NCI-H748 (cell line): ENCODE results near the gene FBXL7.

Source experiments
- DNase-seq: peaks from one replicate; lab custom pipeline; 2025; ENCODE audit not compliant: unreplicated experiment; lab: John Stamatoyannopoulos, UW

The FBXL7 gene

DNA sequence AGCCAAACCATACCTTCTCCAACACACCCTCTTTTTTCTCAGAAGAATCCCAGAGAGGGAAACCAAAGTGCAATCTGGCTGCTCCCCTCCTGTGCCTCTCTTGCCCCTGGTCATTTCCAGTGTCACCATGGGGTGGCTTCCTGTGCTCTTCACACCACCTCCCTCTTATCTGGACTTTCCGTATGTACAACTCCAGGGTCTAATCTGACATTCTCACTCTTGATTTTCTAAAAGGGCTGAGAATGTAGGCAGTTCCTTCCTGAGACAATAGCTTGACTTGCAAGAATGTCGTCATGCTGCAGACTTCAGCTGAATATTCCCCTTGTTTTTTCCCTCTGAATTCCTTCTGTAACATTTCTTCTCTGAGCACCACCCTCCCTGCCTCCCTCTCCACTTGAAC, 110.2 kb downstream of the FBXL7 start:
- DNase-seq = no peak

DNA sequence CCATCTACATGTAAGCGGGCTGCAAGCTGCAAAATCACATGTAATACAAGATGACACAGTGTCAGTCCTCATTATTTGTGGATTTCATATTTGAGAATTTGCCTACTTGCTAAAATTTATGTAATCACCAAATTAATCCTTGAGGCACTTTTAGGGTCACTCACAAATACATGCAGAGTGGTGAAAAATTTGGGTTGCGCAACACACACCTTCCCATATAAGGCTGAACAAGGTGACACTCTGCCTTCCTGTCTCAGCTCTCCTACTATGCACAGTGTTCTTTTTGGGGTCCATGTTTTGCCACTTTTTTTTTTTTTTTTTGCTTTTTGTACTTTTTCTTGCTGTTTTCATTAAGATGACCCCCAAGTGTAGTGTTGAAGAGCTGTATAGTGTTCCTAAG, 111.0 kb downstream of the FBXL7 start:
- DNase-seq = no peak

DNA sequence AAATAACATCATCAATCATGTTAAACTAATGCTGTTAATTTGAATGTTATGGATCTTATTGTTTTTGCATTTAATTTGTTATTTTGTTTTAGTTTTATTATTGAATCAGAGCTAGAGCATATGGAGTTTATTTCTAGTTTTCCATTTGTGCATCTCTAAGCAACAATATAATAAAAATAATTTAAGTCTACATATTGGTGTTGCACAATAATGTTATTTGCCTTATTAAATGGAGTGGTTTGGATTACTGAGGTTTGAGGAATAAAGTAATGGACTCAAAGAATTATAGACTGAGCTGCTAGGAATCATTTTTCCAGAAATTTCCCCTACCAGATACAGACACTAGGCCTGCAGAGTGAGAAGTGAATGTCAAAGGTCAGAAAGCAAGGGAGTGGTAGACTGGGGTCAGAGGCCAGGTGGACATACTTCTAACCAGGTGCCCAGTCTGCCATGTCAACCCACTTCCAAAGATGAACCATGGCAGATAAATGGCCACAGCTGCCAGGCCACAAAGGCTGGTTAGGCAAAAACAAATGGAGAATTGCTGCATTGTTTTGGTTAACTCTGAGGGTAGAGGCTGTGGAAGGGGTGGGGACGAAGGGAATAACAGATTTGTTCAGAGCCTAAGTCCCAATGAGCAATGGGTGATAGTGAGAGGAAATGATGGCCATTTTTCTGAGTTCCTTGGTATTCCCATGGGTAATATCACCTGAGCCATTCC, 113.1 kb downstream of the FBXL7 start:
- no peak for DNase-seq

DNA sequence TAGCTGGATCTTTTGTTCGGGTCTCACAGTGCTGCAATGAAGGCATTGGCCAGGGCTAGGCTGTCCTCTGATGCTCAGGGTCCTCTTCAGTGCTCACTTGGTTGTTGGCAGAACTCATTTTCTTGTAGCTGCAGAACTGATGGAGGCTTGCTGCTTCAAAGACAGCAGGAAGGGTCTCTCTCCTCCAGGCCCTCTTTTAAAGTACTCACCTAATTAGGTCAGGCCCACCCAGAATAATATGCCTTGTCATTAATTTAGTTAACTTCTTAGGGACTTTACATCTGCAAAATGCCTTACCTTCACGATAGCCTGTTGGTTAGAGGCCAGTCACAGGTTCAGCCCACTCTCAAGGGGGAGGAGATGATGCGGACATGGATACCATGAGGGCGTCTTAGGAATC, 114.7 kb downstream of the FBXL7 start:
- no peak for DNase-seq

DNA sequence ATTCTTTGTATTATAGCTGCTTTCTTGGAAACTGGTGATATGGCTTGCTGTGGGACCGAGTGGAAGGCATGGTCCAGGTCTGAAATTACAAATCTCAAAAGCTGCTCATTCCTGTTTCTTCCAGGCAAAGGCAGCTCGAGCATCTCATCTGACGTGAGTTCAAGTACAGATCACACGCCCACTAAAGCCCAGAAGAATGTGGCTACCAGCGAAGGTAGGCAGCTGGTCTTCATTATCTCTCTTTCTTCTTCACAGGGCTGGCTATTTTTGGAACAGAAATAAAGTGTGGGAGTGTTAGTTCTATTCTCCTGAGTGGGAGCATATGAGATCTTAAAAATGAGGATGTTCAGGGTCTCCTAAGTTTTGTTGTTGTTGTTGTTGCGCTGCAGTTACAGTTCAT, 115.9 kb downstream of the FBXL7 start:
- no peak for DNase-seq

DNA sequence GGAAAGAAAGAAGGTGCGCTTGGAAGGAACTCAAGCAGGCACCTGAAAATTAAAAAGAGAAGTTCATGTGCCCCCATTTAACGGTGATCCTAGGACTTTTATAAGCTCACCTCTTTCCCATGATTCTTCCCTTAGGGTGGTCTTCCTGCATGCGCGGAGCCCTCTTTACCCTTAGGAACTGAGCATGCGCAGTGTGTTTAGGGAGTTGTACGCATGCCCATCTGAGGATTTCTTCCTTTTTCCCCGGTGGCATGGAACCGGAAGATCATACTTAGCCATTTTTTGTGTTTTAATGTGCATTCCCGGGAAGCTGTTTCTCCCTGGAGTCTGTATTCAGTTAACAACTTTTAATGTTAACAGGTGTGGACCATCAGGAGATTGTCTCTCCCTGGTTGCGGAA, 119.0 kb downstream of the FBXL7 start:
- DNase-seq = no peak

DNA sequence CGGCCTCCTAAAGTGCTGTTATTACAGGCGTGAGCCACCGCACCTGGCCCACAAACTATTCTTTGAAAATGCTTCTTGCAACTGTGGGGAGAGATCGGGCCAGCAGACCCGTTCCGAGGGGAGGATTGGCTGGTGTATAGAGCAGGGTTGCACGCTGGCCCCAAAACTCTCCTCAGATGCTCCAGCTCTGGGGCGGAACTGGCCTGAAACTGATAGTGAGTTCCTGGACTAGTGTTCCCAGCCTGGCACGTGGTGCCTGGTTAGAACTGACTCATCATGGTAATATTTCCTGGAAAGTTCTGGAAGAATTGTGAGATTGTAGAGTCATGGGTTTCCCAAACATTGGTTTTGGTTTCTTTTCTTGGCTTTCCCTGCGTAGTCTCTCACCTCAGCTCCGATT, 120.5 kb downstream of the FBXL7 start:
- DNase-seq = no peak

DNA sequence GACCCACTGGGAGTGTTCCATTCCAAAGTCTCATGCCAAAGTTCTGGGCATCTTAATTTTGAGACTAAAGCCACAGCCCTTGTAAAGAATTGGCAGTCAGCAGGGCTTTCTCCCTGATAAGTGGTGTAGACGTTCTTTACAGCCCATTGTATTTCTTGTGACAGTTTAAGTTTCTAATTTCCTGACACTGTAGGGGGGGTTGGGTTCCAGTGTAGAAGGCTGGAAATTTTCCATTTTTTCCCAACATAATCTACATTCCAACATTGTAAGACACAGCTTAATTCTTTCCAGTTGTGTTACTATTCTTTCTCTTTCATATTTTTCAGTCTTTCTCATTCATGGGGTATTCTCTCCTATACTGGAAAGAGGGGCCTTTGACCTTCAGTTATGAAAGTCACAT, 121.1 kb downstream of the FBXL7 start:
- no peak for DNase-seq

DNA sequence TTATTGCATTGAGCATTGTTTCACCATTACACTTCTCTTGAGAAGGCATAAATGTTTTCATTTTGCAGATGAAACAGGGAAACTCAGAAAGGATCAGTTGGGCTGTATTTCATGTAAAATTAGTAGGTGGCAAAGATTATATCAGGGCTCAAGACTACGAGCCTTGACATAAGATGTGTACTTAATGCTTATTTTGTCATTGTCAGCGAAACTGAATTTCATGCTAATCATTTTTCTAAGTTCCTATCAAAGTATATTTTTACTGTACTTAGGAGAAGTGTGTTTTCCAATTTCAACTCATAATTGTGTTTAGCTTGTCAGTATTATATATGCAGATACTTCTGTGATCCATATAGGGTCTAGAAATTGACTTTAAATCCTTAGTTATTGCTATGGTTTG, 123.8 kb downstream of the FBXL7 start:
- DNase-seq = no peak

DNA sequence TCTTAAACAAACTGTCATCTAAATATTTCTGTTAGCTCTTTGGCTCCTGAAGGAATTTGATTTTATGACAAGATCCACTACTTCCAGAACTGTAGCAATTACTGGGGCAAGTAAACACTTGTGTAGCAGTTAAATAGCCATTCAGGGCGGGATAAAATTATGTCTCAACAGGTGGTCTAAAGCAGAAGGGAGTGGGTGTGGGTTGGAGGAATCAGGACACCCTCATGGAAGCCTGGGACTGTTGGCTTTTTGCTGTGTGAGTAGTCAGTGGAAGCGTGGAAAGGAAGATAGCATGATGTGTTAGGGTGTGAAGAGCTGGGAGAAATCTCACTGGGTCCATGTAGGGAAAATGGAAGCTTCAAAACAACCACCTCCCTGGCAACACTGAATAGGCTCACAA, 127.1 kb downstream of the FBXL7 start:
- DNase-seq = no peak

DNA sequence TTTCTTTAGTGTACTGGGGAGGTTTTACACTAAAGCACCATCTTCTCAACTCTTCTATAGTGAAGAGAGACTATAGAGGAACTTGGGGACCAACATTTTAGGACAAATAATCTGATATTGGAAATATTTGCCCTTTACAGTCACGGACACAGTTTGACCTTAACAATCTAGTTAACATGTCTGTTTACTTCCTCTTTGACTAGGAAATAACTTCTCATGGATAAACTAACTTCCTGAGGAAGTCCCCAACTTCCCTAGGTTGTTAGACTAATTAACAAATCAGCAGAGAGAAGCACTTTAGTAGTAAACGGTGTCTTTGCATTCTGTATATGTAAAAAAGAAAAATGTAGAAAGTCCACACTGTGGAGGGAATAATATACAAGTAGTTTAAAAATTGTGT, 127.7 kb downstream of the FBXL7 start:
- no peak for DNase-seq

DNA sequence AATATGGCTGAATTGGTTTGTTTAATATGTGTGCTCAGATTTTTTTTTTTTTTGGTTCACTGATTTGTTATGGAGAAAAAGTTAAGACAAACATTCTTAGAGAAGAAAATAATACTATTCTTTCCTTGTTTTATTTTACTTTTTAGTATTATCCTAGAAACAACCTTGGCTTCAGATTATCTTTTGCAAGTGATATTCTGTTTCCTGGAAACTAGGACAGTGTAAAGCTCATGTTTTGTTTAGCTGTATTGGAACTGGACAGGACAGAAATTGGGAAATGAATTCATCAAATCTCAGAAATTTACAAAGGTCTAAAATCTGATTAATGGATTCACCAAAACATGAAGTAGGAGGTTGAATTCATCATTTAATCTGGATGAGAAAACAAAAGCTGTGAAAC, 130.5 kb downstream of the FBXL7 start:
- no peak for DNase-seq

DNA sequence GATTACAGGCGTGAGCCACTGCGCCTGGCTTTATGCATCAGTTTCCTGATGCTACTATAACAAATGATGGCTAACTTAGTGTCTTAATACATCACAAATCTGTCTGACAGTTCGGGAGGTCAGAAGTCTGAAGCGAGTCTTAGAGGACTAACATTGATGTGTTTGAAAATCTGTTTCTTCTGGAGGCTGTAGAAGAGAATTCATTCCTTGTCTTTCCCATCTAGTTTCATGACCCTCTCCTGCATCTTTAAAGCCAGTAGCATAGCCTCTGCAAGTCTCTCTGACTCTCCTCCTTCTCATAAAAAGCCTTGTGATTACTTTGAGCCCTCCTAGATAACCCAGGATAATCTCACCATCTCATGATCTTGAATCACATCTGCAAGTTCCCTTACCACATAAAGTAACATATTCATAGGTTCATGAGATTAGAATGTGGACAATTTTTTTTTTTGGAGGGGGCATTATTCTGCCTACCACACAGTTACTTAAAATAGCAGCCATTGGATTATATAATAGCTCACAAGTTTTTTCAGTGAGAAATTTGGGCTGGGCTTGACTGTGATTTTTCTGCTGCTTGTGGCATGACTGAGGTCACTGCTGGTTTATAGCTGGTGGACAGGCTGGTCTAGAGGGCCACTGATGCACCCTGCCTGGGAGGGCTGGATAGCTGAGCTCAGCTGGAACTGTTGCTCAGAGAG, 134.8 kb downstream of the FBXL7 start:
- no peak for DNase-seq

DNA sequence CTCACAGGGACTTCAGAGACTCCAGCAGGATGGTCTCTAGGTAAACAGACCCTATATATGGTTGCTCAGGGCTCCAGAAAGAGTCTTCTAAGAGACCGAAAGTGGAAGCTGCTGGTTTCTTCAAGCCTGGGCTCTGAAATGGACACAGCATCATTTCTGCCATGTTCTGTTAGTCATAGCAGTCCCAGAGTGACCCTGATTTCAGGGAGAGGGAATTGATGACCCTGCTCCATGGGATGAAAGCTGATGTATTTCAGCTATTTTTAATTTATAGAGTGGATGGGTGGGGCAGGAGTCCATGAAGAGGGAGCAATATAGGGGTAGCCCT, 135.3 kb downstream of the FBXL7 start:
- no peak for DNase-seq

DNA sequence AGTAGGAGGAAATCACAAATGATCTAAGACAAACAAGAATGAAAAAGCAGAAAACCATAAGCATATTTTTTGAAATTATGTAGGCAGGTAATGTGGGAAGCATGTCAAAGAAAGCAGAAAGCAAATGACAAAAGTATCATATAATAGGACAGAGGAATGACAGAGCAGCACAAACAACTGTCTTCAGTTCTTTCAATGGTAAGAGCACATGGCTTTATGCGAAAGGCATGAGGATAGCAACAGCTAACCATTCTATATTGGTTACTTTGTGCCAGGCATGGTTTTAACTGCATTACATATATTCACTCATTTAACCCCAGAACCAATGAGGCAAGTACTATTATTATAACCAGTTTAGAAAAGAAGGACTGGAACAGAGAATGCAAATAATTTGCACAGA, 137.4 kb downstream of the FBXL7 start:
- no peak for DNase-seq

DNA sequence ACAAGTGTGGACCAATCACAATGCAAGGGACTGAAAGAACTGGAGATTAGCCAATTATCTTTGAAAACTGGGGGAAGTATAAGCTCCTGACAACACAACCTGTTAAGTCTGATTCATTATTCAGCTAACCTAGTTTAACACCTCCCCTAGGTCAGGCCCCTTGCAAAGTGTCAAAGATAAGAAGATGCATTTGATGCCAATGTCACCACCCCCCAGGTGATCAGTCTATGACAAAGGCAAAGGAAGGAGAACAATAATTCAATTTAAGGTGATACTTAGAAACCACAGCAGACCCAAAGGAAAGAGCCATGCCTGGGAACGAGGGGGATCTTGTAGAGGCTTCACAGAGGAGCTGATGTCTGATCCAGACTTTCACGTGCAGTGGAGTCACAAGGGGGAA, 137.9 kb downstream of the FBXL7 start:
- no peak for DNase-seq

DNA sequence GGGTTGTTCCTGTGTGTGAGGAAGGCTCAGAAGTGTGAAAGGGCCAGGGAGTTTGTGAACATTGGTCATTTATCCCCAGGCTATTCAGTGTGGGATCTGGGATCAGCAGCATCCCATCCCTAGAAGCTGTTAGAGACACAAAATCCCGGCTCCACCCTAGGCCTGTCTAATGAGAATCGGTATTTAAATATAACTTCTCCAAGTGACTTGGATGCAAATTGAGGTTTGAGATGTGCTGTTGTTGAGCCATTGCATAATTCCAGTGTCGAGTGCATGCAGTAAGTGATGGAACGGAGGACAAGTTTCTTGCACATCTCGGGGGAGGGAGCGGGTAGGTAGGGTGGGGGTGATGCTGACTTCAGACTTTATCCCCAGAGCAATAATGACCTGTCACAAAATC, 138.3 kb downstream of the FBXL7 start:
- DNase-seq = no peak

DNA sequence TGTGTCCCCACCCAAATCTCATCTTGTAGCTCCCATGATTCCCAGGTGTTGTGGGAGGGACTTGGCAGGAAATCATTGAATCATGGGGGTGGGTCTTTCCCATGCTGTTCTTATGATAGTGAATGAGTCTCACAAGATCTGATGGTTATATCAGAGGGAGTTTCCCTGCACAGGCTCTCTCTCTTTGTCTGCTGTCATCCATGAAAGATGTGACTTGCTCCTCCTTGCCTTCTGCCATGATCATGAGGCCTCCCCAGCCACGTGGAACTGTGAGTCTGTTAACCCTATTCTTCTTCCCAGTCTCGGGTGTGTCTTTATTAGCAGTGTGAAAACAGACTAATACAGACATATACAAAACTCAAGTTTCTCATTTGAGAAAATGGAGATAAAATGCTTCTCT, 139.3 kb downstream of the FBXL7 start:
- no peak for DNase-seq

DNA sequence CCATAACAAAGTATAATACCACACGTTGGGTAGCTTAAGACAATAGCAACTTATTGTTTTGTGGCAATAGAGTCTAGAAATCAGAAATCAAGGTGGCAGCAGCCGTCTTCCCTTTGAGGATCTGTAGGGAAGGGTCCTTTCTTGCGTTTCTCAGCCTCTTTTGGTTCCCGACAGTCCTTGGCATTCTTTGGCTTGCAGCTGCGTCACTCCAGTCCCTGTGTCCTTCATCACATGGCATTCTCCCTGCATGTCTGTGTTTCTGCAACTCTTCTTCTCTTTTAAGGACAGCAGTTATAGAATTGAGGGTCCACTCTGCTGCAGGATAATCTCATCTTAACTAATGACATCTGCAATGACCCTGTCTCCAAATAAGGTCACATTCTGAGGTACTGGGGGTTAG, 140.1 kb downstream of the FBXL7 start:
- DNase-seq = no peak

DNA sequence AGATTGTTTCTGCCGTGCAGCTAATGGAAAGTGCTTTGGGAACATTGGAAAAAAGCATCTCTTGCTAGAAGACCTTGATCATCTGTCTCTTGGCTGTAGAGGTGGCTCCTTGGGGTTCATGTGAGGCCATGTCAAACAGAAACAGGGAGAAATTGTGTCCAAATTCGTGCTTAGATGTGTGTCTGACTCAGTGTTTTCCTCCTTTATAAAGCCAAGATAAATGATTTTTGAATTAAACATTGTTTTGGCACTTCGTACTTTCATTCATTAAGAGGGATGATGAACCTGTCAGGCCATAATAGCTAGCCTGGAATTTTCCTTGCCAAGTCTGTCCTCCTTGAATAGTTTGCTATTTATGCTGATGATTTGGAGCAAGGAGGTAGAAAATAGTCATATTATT, 143.8 kb downstream of the FBXL7 start:
- no peak for DNase-seq

DNA sequence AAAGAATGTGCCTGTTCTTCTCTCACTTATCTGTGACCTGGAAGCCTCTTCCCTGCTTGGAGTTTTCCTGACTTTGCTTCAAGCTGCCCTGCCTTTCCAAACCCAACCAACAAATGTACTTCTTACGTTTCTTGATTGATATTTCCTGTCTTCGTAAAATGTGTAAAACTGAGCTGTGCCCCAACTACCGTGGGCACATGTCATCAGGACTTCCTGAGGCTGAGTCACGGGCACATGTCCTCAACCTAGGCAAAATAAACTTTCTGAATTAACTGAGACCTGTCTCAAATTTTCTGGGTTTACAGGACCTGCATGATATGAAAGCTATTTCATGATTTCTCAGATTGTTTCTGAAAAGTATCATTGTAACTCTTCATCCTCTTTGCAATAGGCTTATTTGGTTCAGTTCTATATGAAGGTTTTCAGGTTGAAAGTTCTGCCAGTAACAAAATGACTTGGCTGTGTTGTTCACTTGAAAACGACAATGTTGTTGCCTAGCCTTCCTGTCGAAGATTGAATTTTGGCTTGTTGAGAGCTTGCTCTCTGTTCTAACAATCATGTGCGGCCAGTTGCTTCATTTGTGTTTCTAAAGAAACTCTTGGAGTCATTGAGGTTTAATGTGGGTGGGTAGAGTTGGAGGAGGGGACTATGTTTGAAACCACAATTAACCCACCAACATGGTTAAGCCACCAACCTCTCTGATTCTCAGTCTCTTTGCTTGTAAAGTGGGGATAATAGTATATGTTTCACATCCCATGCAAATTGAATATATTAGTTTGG, 145.6 kb downstream of the FBXL7 start:
- DNase-seq = no peak

DNA sequence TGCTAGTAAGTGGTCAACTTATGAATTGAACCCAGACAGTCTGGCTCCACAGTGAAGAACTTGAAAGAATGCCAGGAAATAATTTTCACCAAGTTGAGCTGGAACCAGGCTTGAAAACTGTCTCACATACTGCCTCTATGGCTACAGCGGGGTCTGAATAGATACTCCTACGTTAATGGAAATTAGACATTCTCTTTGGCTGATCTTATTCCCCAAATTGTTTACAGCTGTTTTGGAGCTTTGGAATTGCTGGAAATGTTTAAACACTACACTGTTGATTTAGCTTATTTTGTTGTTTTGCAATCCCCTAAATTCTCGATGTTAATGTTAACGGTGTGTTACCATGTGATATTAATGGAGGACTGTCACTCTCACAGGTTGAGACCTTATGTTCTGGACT, 146.4 kb downstream of the FBXL7 start:
- no peak for DNase-seq
